Epidermal melanocyte (primary cell): ENCODE results near the gene MAD1L1.

Source experiments
- DNase-seq: peaks from one replicate; pipeline ENCODE4 v3.0.0; 2011; ENCODE audit warnings: low spot score; ENCODE audit not compliant: insufficient read length

Gene MAD1L1

DNA sequence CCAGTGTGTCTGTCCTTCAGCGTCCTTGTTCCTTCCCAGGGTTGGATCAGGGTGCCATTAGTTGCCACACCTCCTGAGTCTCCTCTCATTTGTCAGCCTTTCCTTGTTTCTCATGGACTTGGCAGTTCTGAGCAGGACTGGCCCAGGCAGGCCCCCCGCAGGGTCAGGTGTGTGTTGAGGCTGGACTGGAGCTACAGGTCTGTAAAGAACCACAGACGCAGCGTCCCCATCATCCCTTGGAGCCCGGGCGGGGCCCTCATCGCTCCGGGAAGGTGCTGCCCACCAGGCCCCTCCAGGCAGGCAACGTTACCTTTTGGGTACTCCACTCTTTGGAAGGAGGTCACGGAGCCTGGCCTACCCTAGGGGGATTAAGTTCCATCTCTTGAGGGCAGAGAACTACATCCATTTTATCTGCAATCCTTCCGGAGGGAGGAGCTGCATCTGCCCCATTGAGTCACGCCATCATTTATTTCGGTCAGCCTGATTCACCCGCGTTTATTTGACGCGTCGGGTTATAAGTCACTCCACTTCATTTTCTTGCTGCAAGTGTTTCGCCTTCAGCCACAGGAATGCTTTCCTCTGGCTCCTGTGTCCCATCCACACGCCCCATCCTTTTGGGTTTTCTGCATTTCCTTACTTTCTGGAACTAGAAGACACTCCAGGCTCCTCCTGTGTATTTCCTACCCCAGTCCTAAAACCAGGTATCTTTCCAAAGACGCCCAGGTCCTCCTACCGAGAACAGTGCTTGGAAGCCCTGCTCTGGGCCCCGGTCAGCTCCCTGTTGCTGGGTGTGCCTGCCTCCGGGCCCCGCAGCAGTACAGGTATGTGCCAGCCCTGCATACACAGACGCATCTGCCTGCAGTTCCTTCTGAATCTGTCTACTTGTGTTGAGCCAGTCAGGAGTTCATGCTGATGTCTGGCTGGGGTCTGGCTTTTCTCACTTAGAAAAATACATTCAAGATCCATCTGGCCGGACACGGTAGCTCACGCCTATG is 141.9 kb downstream of the MAD1L1 start:
- no peak for DNase-seq

DNA sequence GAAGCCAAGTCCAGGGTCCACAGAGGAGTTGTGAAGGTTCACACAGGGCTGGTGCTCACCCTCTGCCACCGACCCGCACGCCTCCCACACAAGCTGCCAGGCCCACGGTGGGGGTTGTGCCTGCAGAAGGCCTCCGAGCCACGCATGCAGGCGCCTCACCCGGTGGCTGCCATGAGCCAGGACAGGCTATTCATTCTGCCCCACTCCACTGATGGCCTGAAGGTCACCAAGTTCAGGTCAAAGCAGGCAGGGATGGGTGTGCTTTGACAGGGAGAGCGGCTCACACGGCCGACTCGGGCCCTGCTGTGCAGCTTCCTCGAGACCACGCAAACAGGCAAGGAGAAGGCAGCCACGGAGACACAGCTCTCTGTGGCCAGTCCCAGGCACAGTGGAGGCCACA is 143.9 kb downstream of the MAD1L1 start:
- no peak for DNase-seq

DNA sequence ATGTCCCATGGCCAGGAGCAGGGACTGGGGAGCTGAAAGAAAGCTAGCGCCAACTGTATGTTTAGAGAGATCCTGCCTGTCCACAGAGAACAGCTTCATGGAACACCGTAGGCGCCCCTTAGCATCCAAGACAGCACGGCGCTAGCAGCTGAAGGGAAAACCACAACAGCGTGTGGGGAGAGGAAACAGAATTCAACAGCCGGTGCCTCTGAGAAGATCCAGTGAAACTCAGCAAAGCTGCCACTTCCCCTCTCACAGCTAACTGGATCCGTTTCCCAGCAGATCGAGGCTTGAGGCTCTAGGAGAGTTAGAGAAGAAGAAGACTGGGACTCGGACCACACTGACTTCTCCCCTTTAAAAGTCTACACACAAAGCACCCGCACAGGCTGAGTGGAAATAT is 145.0 kb downstream of the MAD1L1 start:
- DNase-seq = no peak

DNA sequence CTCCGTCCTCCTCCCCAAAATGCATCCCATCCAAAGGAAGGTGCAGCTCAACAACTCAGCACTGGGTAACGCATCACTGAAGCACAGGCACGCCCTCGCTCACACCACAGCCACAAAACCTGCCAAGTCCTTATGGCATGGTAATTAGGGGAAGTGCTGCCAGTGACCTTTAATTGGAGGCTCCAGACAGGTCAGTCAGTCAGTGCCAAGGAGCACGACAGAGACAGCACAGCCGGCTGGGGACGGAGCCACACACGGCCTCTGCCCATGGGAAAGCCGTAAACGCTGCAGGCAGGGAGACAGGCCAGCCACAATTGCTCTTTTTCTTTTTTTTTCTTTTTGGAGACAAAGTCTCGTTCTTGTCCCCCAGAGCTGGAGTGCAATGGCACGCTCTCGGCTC is 146.5 kb downstream of the MAD1L1 start:
- no peak for DNase-seq

DNA sequence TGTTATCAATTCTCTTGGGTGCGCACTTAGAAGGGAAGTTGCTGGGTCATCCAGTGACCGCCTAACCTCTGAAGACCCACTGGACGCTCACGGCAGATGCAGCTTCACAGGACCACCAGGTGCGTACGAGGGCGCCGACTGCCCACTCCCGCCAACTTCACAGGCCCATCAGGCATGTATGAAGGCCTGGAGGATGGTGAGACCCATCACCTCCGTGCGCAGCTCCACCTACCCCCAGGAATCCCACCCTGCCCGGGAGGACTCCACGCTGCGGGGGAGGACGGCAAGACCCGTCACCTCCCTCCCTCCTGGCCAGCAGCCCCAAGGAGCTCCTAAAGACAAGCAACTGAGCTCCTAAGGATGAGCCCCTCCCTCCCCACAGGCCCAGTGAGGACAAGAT is 146.9 kb downstream of the MAD1L1 start:
- no peak for DNase-seq

DNA sequence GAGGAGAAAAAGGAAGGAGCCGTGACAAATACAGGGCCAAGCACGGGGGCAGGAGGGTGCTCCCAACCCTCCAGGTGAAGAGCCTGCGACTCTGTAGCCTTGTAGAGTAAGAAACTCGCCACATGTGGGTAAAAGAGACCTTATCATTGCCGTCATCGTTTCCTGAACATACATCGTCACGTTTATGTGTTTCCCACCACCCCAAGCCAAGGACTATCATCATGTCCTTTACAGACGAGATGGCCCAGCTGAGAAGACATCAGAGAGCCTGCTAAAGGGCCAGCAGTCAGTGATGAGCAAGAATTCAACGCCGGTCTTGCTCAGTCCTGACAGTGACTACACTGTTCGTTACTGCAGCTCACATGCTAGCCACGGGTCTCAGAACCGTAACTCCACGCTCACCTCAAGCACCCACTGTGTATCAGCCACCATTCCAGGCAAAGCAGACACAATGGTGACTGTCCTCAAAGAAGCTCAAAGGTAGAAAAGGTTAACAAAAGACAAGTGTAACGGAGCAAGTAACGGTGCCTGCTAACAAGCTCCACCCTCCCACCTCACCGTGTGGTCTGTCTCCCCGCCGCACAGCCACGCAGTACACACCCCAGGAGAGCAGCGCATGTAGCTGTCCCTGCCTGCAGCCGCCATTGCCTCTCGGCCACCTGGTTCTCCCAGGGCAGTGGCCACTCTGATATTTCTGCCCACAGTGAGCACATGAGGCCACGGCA is 147.8 kb downstream of the MAD1L1 start:
- no peak for DNase-seq

DNA sequence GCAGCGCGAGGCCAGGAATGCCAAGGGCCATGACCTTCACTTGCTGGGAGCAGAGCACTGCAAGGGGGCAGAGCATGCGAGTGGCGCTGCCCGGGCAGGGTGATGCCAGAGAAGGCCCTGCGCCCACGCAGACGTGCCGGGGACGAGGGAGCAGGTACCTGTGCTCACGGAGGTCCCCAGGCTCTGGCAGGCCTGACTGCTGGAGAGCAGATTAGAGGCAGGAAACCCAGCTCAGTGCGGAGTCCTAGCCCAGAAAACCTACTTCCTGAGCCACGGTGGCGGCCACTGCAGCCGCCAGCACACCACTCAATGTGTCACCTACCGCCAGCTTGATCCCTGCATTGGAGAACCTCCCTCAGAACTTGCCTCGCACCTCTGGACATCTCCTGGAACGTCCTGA is 148.4 kb downstream of the MAD1L1 start:
- DNase-seq = no peak

DNA sequence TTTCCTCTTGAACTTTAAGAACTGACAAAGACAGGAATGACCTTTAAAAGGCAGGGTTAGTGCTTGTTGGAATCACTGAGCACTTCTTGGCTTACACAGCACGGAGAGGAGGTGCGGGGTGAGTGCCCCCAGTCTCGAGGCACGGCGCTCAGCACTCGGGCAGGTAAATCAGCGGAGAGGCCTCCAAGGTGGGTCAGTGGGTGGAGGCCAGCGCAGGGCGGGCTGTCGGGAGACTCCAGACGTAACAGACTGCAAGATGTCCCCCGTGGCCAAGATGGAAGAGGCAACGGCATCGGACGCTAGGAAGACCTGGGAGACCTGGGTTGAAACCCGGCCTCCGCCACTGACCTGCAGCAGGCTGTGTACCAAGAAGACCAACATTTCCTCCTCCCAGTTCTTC is 149.4 kb downstream of the MAD1L1 start:
- no peak for DNase-seq

DNA sequence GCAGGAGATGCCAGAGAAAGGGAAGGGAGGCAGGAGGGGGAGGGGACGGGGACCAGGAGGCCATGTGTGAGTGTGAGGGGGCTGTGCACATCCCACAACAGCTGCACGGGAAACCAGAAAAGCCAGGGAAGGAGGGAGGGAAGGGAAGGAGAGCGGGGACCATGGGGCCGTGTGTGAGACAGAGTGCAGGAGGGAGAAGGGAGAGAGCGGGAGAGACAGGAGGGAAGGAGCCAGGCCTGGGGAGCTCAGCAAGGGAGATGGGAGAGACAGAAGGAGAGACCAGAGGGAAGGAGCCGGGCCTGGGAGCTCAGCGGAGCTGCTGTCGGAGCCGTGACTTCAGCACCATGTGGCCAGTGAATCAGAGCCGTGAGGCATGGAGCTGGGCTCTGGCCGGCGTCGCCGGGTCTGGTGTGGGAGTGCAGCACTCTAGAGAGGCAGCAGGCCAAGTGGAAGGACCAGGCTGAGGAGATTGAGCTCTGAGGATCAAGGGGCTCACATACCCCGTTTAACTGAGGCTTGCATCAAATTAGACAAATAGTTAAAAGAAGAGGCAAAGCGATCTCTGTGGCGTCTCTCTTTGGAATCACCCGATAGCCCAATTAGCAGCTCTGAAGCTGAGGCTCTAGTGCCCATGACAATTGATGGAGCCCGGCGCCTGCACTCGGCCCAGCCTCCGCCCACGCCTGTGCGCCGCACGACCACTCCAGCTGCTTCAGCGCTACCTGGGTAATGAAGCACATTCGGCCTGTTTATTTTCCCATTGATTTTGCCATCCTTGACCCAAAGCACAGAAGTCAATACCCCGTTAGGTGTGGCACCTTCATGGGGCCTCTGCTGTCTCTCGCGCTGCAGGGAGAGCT is 150.4 kb downstream of the MAD1L1 start:
- DNase-seq = no peak

DNA sequence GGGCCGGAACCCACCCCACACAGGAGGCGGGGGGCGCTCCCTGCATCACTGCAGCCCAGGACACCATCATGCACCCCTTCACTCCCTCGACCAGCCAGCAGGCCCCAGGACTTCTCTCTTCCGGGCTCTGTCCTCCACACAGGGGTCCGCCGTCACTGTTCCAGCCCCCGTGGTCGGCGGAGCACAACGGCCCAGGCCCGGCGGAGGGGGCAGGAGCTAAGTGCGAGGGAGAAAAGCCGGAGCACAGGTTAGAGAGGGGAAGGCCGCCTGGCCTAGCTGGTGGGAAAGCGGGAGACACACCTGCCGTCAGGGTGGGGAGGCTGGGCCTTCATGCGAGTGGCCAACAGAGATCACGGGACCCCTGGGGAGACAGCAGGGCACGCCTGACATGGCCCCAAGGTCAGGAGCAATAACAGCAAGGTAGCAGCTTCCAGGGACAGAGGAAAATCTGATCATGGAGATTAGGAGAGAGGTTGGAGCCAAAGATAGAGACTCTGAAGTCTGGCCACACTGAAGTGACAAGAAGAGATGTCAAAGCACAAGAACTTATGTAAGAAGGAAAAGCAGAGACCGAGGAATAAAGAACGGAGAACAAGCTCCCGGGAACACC is 151.1 kb downstream of the MAD1L1 start:
- DNase-seq = no peak

DNA sequence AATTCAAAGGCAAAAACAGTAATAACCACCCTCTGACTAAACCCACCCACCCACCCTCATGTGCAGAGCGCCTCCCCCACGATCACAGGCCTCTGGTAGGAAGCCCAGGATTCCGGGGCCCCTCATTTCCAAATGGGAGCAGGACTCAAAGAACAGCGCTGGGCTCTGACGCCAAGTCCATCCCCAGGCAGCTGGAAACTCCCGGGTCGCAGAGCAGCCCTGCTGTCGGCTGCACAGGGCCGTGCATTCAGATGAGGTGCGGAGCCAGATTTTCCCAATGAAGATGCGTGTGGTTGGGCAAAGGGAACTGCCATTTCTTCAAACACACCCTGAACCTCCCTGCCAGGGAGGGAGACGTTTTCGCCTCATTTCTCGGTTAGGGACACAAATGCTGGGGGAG is 152.3 kb downstream of the MAD1L1 start:
- DNase-seq = no peak

DNA sequence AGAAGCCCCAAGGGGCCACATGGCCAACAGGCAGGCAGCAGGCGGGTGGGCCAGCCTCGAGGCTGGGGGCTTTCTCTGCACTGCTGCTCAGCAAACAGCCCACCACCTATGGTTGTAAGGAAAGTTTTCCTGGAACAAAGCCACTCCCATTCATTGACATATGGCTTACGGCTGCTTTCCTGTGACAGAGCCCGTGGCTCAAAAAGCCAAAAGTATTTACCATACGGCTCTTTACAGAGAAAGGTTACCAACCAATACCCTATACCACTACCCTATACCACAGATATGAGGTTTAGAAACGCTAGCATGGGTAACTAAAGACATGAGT is 152.7 kb downstream of the MAD1L1 start:
- DNase-seq = no peak

DNA sequence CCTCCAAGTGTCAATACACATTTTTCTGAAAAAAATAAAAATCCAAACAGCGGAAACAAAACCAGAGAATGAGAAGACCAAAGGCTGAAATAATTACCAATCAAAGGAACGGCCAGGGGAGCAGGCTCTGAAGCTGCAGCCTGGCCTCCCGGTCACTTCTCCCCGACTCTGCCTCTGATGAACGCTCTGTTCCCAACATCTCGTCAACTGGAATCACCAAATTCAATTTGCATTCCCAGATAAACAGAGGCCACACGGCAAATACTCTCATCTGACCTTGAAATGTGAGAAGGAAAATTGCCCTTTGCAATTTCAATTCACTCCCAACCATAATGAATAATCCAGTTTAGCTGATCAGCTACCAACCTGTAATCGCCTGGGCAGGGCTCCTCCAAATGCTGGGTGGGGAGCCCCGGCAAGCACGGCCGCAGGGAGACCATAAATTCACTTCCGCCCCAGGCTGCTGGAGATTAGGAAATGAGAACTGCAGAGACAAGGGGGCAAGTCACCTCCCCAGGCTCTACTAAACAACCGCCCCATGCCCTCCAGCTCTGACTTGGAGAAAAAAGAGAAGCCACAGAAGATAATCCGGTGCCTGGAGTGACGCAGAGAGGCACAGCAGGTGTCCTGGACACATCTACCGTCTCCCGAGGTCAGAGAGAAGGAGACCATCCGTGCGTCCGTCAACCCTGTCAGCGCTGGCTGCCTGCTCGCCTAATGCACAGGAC is 153.2 kb downstream of the MAD1L1 start:
- no peak for DNase-seq

DNA sequence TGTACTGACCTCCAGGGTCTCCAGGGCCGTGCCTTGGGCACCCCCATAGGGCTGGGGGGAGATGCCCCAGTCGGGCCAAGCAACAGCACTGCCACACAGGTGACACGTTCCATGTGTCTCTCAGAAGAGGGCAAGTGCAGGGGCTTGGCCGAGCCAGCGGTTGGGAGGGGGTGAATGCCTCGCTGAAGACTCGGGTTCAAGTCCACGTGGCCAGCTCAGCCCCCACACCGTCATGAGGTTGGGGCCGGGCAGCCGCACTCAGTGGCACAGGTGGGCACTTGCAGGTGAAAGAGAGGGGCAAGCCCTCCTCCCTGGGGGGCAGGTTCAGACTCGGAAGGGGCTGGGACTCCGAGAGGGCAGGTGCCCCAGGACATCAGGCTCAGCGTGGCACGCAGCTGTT is 153.8 kb downstream of the MAD1L1 start:
- no peak for DNase-seq

DNA sequence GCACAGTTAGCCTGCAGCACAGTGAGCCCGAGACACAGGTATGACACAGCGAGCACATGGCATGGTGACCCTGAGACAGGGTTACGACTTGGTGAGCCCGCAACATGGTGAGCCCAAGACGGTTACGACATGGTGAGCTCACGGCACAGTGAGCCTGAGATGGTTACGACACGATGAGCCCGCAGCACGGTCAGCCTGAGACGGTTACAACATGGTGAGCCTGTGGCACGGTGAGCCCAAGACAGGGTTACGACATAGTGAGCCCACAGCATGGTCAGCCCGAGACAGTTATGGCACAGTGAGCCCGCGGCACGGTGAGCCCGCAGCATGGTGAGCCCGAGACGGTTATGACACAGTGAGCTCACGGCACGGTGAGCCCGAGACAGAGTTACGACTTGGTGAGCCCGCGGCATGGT is 156.1 kb downstream of the MAD1L1 start:
- DNase-seq = no peak

DNA sequence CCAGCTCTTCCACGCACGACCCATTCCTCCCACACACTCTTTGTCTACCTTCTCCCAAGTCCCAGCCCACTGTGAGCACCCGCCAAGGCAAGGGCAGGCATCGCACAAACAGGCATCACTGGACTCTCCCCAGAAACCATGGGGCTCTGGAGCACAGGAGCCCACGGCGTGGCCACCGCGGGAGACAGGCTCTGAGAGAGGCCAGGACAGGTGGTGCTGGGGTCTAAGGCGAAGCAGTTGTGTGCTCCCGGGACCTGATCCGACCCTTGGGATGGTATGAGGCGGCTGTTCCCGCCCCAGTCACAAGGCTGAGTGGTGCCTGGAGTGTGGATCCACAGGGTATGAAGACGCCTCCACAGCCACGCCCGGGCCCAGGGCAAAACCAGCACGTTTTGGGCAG is 156.9 kb downstream of the MAD1L1 start:
- DNase-seq = no peak

DNA sequence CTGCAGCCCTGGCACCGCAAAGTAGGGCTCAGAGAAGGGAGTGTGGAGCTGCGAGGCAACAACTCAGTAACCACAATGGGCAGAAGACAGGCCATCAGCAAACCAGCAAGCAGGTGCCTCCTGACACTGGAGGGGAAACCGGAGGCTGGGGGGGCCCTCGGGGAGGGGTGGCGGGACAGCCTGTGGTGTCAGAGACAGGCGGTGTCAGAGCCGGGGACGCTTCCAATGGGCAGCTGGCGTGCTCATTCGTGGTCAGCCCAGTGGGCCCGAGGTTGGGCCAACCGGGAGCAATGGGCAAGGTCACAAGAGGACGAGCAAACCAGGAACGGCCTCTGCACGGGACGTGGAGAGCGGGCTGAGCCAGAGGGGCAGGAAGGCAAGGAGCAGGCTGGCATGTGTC is 158.1 kb downstream of the MAD1L1 start:
- no peak for DNase-seq

DNA sequence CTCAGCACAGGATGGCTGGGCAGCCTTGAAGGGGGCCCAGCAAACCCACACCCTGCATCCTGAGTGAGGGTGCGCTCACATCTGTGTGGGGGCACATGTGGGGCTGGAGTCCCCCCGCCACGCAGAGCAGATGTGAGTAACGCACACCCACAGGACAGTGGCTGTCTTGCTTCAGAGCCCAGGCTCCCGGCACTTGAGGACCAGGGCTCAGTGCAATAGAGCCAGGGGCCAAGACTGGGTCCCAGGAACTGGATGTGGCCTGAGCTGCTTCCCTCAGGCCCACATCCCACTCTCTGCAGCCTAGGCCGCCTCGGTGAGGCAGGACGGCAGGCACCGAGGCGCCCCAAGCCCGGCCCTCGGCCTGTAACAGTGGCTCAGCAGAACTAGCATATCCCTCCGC is 159.9 kb downstream of the MAD1L1 start:
- DNase-seq = no peak

DNA sequence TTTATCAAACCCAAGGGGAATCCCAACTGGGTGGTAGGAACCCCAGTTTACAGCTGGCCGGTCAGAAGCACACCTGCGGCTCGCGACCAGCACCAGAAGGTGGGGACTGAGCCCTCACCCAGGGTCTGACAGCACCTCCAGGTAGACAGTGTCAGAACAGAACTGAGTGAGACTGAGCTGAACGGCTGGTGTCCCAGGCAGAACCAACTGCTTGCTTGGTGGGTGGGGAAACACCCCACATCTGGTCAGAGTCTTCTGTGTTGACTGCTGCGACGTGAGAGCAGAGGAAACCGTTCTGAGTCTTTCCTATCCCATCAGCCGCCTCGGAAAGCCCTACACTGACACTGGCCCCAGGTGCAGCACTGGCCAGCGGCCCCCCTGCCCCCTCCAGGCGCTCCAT is 160.7 kb downstream of the MAD1L1 start:
- no peak for DNase-seq

DNA sequence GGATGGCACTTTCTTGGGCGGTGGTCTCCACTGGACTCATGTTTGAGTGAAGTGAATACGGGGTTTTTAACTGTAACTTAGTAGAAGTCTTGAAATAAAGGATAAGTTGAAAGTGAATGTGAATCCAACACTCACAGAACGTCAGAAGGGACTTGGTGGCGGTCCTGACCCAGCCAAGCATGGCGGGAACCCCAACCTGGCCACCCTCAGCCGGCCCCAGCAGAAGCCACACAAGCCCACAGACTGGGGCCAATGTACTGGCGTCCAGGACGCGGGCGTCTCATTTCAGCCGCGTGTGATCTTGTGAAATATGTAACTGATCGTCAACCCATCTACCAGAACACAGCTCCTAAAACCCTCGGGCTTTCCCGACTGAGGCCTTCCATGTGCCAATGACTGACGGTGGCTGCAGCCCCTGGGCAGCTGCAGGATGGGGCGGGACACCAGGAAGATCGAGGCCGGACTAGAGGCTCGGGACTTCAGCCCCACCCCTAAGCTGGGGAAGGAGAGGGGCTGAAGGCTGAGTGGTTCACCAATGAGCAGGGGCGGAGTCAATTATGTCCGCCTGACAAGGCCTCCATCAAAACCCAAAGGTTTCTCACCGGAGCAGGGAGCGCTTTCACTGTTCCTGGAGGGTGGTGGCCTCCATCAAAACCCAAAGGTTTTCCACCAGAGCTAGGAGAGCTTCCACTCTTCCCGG is 161.5 kb downstream of the MAD1L1 start:
- DNase-seq = no peak
